ENCODE data around the gene GPR78.

DNA sequence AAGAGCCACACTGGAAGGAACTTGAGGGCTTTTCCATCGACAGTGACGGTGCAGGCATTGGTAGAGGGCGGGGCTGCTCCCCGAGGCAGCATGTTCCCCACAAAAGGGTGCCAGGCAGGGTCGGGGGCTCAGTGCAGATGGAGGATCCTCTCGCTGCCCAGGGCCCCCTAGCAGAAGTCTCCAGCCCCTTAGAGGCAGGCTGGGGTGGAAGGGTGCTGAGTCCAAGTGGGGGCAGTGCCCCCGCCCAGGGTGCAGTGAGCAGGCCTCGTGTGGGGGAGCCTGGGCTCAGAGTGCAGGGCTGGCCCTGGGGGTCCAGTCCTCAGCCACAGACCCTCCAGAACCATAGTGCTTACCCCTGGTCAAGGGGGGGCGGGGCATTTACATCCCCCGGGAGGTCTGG, 21.4 kb downstream of the GPR78 start:
- TF ChIP-seq TCF4 (CRISPR knock-in tag; IDR thresholded peaks at IDR 0.05; ENCODE audit: borderline replicate concordance) (no peak), PATZ1 (CRISPR knock-in tag; IDR thresholded peaks at IDR 0.05; ENCODE audit: borderline replicate concordance) (no peak), RARB (CRISPR knock-in tag; IDR thresholded peaks at IDR 0.05) (no peak), TOX (CRISPR knock-in tag; IDR thresholded peaks at IDR 0.05; ENCODE audit: borderline replicate concordance) (no peak), TSHZ2 (CRISPR knock-in tag; IDR thresholded peaks at IDR 0.05) (no peak), ZFP3 (CRISPR knock-in tag; IDR thresholded peaks at IDR 0.05) (no peak)
